HCT116 (cell line): ENCODE results near the gene HPN. TPM values are rescaled to one million over a fixed set of nuclear protein-coding genes. Genes with fewer than 3 reads are reported as not detected.

ENCODE experiments used
- ATAC-seq: fragments of 200-7000 bp; cut with Tn5 transposase; 2 replicates; pipeline ENCODE4 v1.9.1; 2020; ENCODE audit warnings: mild to moderate bottlenecking, moderate library complexity
- BruUV-seq: library from RNA; stranded (reverse); fragments of 400-500 nt; replicated peaks from 2 replicates; lab custom pipeline; 2021; lab: Mats Ljungman, UMichigan
- CTCF ChIA-PET: fragments of 300-600 bp; sonication (Branson Sonifier 250); formaldehyde crosslinking; loops from one replicate; lab custom pipeline; 2021; ENCODE audit warnings: antibody characterized with exemption; lab: Charles Lee
- POLR2A ChIA-PET: fragments of 300-600, 350-600 bp; sonication (Branson Sonifier 250); formaldehyde crosslinking; loops from one replicate; lab custom pipeline; 2021; ENCODE audit warnings: antibody characterized with exemption; lab: Charles Lee
- RAD21 ChIA-PET, 2 experiments: fragments of 300-600 bp; sonication (Branson Sonifier 250); formaldehyde crosslinking; loops; one replicate each; lab custom pipeline; 2023; ENCODE audit warnings: low total read pairs in 2 of 2; ENCODE audit not compliant: uncharacterized antibody in 2 of 2, unreplicated experiment in 2 of 2, low non-redundant PET in 1 of 2; lab: Charles Lee
- DNase-seq: peaks from one replicate; pipeline ENCODE4 v3.0.0-alpha.2; 2010; ENCODE audit warnings: low read depth, low spot score
- H2AFZ ChIP-seq: fragments of 200-600 bp; shearing (Covaris generic), sonication (generic); 2 replicates; pipeline ENCODE4 v1.6.1; 2017; ENCODE audit warnings: low read depth, mixed run types, mixed read lengths, antibody characterized with exemption, low read length; ENCODE audit not compliant: poor library complexity, severe bottlenecking
- H3K27ac ChIP-seq: 2 replicates; pipeline ENCODE4 v1.5.1; 2012; ENCODE audit warnings: low read depth, low read length
- H3K27me3 ChIP-seq: fragments of 200-600 bp; sonication (generic); 2 replicates; pipeline ENCODE4 v1.6.1; 2016; ENCODE audit warnings: mixed run types, low read length, mixed read lengths; ENCODE audit not compliant: insufficient read depth
- H3K36me3 ChIP-seq, 2 experiments: fragments of 200-500 bp in 1 of 2; fragments of 200-600 bp in 1 of 2; sonication (Bioruptor generic) in 1 of 2; sonication (generic) in 1 of 2; 2 replicates each; pipeline versions ENCODE4 v1.5.1 to v1.6.1; 2014 to 2016; ENCODE audit warnings: low read length in 2 of 2, inconsistent platforms in 1 of 2, mixed read lengths in 1 of 2, mixed run types in 1 of 2; ENCODE audit not compliant: insufficient read depth in 2 of 2, control insufficient read depth in 1 of 2
- H3K4me1 ChIP-seq, 2 experiments: fragments of 200-600 bp in 1 of 2; sonication (generic) in 1 of 2; 2 replicates each; pipeline versions ENCODE4 v1.5.1 to v1.6.1; 2012 to 2017; ENCODE audit warnings: low read length in 2 of 2, inconsistent platforms in 1 of 2, mild to moderate bottlenecking in 1 of 2, mixed read lengths in 1 of 2, mixed run types in 1 of 2, moderate library complexity in 1 of 2; ENCODE audit not compliant: insufficient read depth in 2 of 2, control insufficient read depth in 1 of 2
- H3K4me2 ChIP-seq: fragments of 200-600 bp; sonication (generic); 2 replicates; pipeline ENCODE4 v1.6.1; 2017; ENCODE audit warnings: mixed run types, low read length, mixed read lengths
- H3K4me3 ChIP-seq, 2 experiments: fragments of 200-600 bp in 1 of 2; sonication (generic) in 1 of 2; replicated peaks in 1 of 2; 2 replicates each; pipeline ENCODE4 v1.5.1; 2011 to 2016; ENCODE audit warnings: low read length in 2 of 2, control low read depth in 1 of 2, low read depth in 1 of 2, mild to moderate bottlenecking in 1 of 2, mixed read lengths in 1 of 2, mixed run types in 1 of 2
- H3K79me2 ChIP-seq: fragments of 200-600 bp; sonication (generic); 2 replicates; pipeline ENCODE4 v1.6.1; 2017; ENCODE audit warnings: mild to moderate bottlenecking, mixed run types, low read length, moderate library complexity, mixed read lengths; ENCODE audit not compliant: insufficient read depth
- H3K9ac ChIP-seq: fragments of 200-600 bp; sonication (generic); 2 replicates; pipeline ENCODE4 v1.6.1; 2016; ENCODE audit warnings: low read length, mixed read lengths
- H3K9me2 ChIP-seq: fragments of 200-600 bp; sonication (generic), shearing (Covaris generic); 2 replicates; pipeline ENCODE4 v1.6.1; 2017; ENCODE audit warnings: mixed run types, mild to moderate bottlenecking, moderate library complexity; ENCODE audit not compliant: insufficient read depth
- H3K9me3 ChIP-seq, 2 experiments: fragments of 200-500 bp in 1 of 2; fragments of 200-600 bp in 1 of 2; sonication (Bioruptor generic) in 1 of 2; sonication (generic) in 1 of 2; 2 replicates each; pipeline ENCODE4 v1.6.1; 2014 to 2017; ENCODE audit warnings: low read length in 2 of 2, mixed read lengths in 2 of 2, inconsistent platforms in 1 of 2, low read depth in 1 of 2, mild to moderate bottlenecking in 1 of 2, mixed run types in 1 of 2, moderate library complexity in 1 of 2; ENCODE audit not compliant: control insufficient read depth in 1 of 2, insufficient read depth in 1 of 2
- H4K20me1 ChIP-seq: fragments of 200-600 bp; sonication (generic), shearing (Covaris generic); 2 replicates; pipeline ENCODE4 v1.6.1; 2017; ENCODE audit warnings: mixed run types, mild to moderate bottlenecking, moderate library complexity; ENCODE audit not compliant: insufficient read depth
- ATF3 ChIP-seq: IDR thresholded peaks from 2 replicates; pipeline ENCODE4 v1.6.1; 2012
- CTCF ChIP-seq, 3 experiments: fragments of 200-600 bp in 1 of 3; sonication (generic) in 1 of 3; IDR thresholded peaks in 2 of 3; conservative IDR thresholded peaks in 1 of 3; 2 replicates each; pipeline ENCODE4 v1.5.1; 2012 to 2017; ENCODE audit warnings: low read depth in 2 of 3, low read length in 2 of 3, antibody characterized with exemption in 1 of 3, borderline replicate concordance in 1 of 3, control low read depth in 1 of 3, mild to moderate bottlenecking in 1 of 3, mixed read lengths in 1 of 3, mixed run types in 1 of 3, moderate library complexity in 1 of 3; ENCODE audit not compliant: insufficient read depth in 1 of 3
- ELF1 ChIP-seq: IDR thresholded peaks from 2 replicates; pipeline ENCODE4 v1.6.1; 2012; ENCODE audit warnings: low read depth, borderline replicate concordance
- EZH2phosphoT487 ChIP-seq: fragments of 200-600 bp; IDR thresholded peaks from 2 replicates; pipeline ENCODE4 v1.6.1; 2018; ENCODE audit warnings: antibody characterized with exemption, borderline replicate concordance
- FOSL1 ChIP-seq: IDR thresholded peaks from 2 replicates; pipeline ENCODE4 v1.6.1; 2012; ENCODE audit warnings: low read depth
- JUND ChIP-seq: IDR thresholded peaks from 2 replicates; pipeline ENCODE4 v1.6.1; 2012
- MAX ChIP-seq: IDR thresholded peaks from 2 replicates; pipeline ENCODE4 v1.6.1; 2012
- POLR2AphosphoS5 ChIP-seq: IDR thresholded peaks from 2 replicates; pipeline ENCODE4 v1.6.1; 2011; ENCODE audit warnings: mild to moderate bottlenecking, low read depth, low read length, moderate library complexity
- RAD21 ChIP-seq: IDR thresholded peaks from 2 replicates; pipeline ENCODE4 v1.6.1; 2012; ENCODE audit warnings: low read depth, mild to moderate bottlenecking
- REST ChIP-seq: IDR thresholded peaks from 2 replicates; pipeline ENCODE4 v1.6.1; 2012; ENCODE audit warnings: low read depth
- SP1 ChIP-seq: IDR thresholded peaks from 2 replicates; pipeline ENCODE4 v1.6.1; 2012; ENCODE audit warnings: low read depth
- SRF ChIP-seq: IDR thresholded peaks from 2 replicates; pipeline ENCODE4 v1.6.1; 2012; ENCODE audit warnings: low read depth
- TCF7L2 ChIP-seq: IDR thresholded peaks from 2 replicates; pipeline ENCODE4 v1.7.0; 2011; ENCODE audit warnings: borderline replicate concordance, inconsistent platforms; ENCODE audit not compliant: insufficient read depth, insufficient read length; ENCODE audit errors: extremely low read depth
- ZFX ChIP-seq: fragments of 450-650 bp; IDR thresholded peaks from 2 replicates; pipeline ENCODE4 v1.6.1; 2017
- ZNF274 ChIP-seq: fragments of 200-500 bp; sonication (Bioruptor generic); IDR thresholded peaks from 2 replicates; pipeline ENCODE4 v1.6.1; 2014; ENCODE audit warnings: mild to moderate bottlenecking, low read depth, low read length, inconsistent platforms
- intact Hi-C: fragments of 100-400 bp; cut with micrococcal nuclease; formaldehyde crosslinking; loops from 2 replicates; pipeline ENCODE4 v1.10.0; 2022
- total RNA-seq: library from RNA; stranded (reverse); gene quantifications from one replicate; pipeline ENCODE4 v1.2.1, GENCODE V29; 2021; ENCODE audit not compliant: unreplicated experiment

The HPN gene
- total RNA-seq, 1 experiment from 2014 or later, result 0.32 TPM

- H3K36me3 ChIP-seq, result no peaks in the 10 kb centered on the region
- H3K4me3 ChIP-seq, result no peak overlapping the region
- H3K27ac ChIP-seq, result no peak overlapping the region
- intact Hi-C loops, result no loop called here
- H2AFZ ChIP-seq, result no peak overlapping the region
- ChIA-PET POLR2A (no interaction called here), RAD21 (no interaction called here), CTCF (no interaction called here)
- no peak overlapping the region for H3K4me2 ChIP-seq
- BruUV-seq, result no TSS peak
- no peaks in the 10 kb centered on the region for H3K79me2 ChIP-seq
- ATAC-seq (no peak), DNase-seq (no peak)
- no peak overlapping the region for H3K9ac ChIP-seq
- H4K20me1 ChIP-seq, result no peaks in the 10 kb centered on the region
- no peaks in the 10 kb centered on the region for H3K9me2 ChIP-seq
- H3K4me1 ChIP-seq, result no peaks in the 10 kb centered on the region
- H3K9me3 ChIP-seq, result no peaks in the 10 kb centered on the region
- TF ChIP-seq MAX (no peak), POLR2AphosphoS5 (no peak), SP1 (no peak), CTCF (IDR thresholded peaks at IDR 0.05 in 2 of 3, conservative IDR thresholded peaks at IDR 0.05 in 1 of 3; ENCODE audit: borderline replicate concordance in 1 of 3, insufficient read depth in 1 of 3, low read depth in 2 of 3, low read length in 2 of 3) (no peak), ZFX (no peak), ELF1 (no peak), ZNF274 (no peak), SRF (no peak)
- H3K27me3 ChIP-seq, result no peaks in the 10 kb centered on the region
These were observed 38.3 kb downstream of the HPN start for GRCh38 chr19:35079826-35080225.

GRCh38 chr19:35080613-35081170 is 39.2 kb downstream of the HPN start:
- Histone ChIP-seq H3K4me1 (no peaks in the 10 kb centered on the region), H3K9me2 (no peaks in the 10 kb centered on the region), H3K27me3 (no peaks in the 10 kb centered on the region), H3K36me3 (no peaks in the 10 kb centered on the region), H4K20me1 (no peaks in the 10 kb centered on the region), H3K4me2 (no peak overlapping the region), H3K27ac (no peak overlapping the region), H2AFZ (no peak overlapping the region), H3K9me3 (no peaks in the 10 kb centered on the region), H3K79me2 (no peaks in the 10 kb centered on the region), H3K9ac (no peak overlapping the region), H3K4me3 (no peak overlapping the region)
- no peak for ATAC-seq
- BruUV-seq, result no TSS peak
- no peak for DNase-seq
- ChIA-PET POLR2A (no interaction called here), RAD21 (no interaction called here), CTCF (no interaction called here)
- intact Hi-C loops, result no loop called here
- no peak for TF ChIP-seq JUND
- no peak for TF ChIP-seq SP1
- no peak for TF ChIP-seq EZH2phosphoT487
- no peak for TF ChIP-seq RAD21
- no peak for TF ChIP-seq FOSL1
- TF ChIP-seq TCF7L2, result no peak
- TF ChIP-seq ELF1, result no peak
- TF ChIP-seq REST, result no peak
- no peak for TF ChIP-seq ATF3
